Astrocyte (in vitro differentiated cells and primary cell): ENCODE results near the gene PTGER2. TPM values are rescaled to one million over a fixed set of nuclear protein-coding genes. Genes with fewer than 3 reads are reported as not detected.
A peak's percentile ranks its signal among the peaks of the same experiment; 100 is the strongest.

ENCODE experiments used
- DNase-seq: peaks from one replicate; pipeline ENCODE4 v3.0.0-alpha.2; 2010; ENCODE audit warnings: low read depth
- FAIRE-seq: peaks from 2 replicates; lab custom pipeline; 2011; peaks lifted over from hg19 to GRCh38; lab: Jason Lieb, UNC
- H2AFZ ChIP-seq: 2 replicates; pipeline ENCODE4 v1.6.0; 2012; ENCODE audit warnings: low read depth, low read length, inconsistent platforms
- H3K27ac ChIP-seq: 2 replicates; pipeline ENCODE4 v1.5.1; 2011; ENCODE audit warnings: low read depth, low read length, inconsistent platforms
- H3K27me3 ChIP-seq: 2 replicates; pipeline ENCODE4 v1.6.0; 2011; ENCODE audit warnings: low read length, inconsistent platforms; ENCODE audit not compliant: insufficient read depth
- H3K36me3 ChIP-seq: 2 replicates; pipeline ENCODE4 v1.5.1; 2011; ENCODE audit warnings: low read length, inconsistent platforms; ENCODE audit not compliant: insufficient read depth
- H3K4me1 ChIP-seq: 2 replicates; pipeline ENCODE4 v1.5.1; 2011; ENCODE audit warnings: low read length, inconsistent platforms; ENCODE audit not compliant: insufficient read depth
- H3K4me2 ChIP-seq: 2 replicates; pipeline ENCODE4 v1.6.0; 2012; ENCODE audit warnings: low read length, inconsistent platforms
- H3K4me3 ChIP-seq: 2 replicates; pipeline ENCODE4 v1.5.1; 2011; ENCODE audit warnings: low read depth, mild to moderate bottlenecking, low read length, inconsistent platforms; ENCODE audit not compliant: insufficient read depth
- H3K79me2 ChIP-seq: 2 replicates; pipeline ENCODE4 v1.6.0; 2012; ENCODE audit warnings: mild to moderate bottlenecking, low read length, inconsistent platforms; ENCODE audit not compliant: insufficient read depth
- H3K9ac ChIP-seq: 2 replicates; pipeline ENCODE4 v1.6.0; 2012; ENCODE audit warnings: mild to moderate bottlenecking, low read length, inconsistent platforms
- H3K9me3 ChIP-seq: 2 replicates; pipeline ENCODE4 v1.5.1; 2012; ENCODE audit warnings: low read depth, mild to moderate bottlenecking, low read length, inconsistent platforms; ENCODE audit not compliant: insufficient read depth
- H4K20me1 ChIP-seq: 2 replicates; pipeline ENCODE4 v1.6.0; 2012; ENCODE audit warnings: low read length, inconsistent platforms; ENCODE audit not compliant: insufficient read depth
- H3K27ac Mint-ChIP-seq: one replicate; pipeline ENCODE4 v1.8.0; 2021; ENCODE audit warnings: mild to moderate bottlenecking, mixed read lengths; ENCODE audit not compliant: unreplicated experiment
- H3K27me3 Mint-ChIP-seq: one replicate; pipeline ENCODE4 v1.8.0; 2021; ENCODE audit warnings: low read depth, mixed read lengths; ENCODE audit not compliant: unreplicated experiment
- H3K36me3 Mint-ChIP-seq: one replicate; pipeline ENCODE4 v1.8.0; 2021; ENCODE audit warnings: low read depth, mixed read lengths; ENCODE audit not compliant: unreplicated experiment
- H3K4me1 Mint-ChIP-seq: one replicate; pipeline ENCODE4 v1.8.0; 2021; ENCODE audit warnings: low read depth, mixed read lengths; ENCODE audit not compliant: unreplicated experiment
- H3K4me3 Mint-ChIP-seq: one replicate; pipeline ENCODE4 v1.8.0; 2021; ENCODE audit warnings: mild to moderate bottlenecking, moderate library complexity, mixed read lengths; ENCODE audit not compliant: unreplicated experiment
- H3K9me3 Mint-ChIP-seq: one replicate; pipeline ENCODE4 v1.8.0; 2021; ENCODE audit warnings: mild to moderate bottlenecking, mixed read lengths; ENCODE audit not compliant: unreplicated experiment
- CTCF ChIP-seq: IDR thresholded peaks from 2 replicates; pipeline ENCODE4 v1.5.1; 2011; ENCODE audit warnings: low read depth, mild to moderate bottlenecking, inconsistent platforms, low read length, moderate library complexity; ENCODE audit not compliant: insufficient read depth
- EZH2 ChIP-seq: IDR thresholded peaks from 2 replicates; pipeline ENCODE4 v1.6.1; 2012; ENCODE audit warnings: mild to moderate bottlenecking, low read length, inconsistent platforms; ENCODE audit not compliant: insufficient read depth
- total RNA-seq: library from RNA; stranded (reverse); gene quantifications from 2 replicates; pipeline ENCODE4 v1.2.1, GENCODE V29; 2021

PTGER2 gene
- total RNA-seq, 1 donor from 2014 or later: not detected

DNA sequence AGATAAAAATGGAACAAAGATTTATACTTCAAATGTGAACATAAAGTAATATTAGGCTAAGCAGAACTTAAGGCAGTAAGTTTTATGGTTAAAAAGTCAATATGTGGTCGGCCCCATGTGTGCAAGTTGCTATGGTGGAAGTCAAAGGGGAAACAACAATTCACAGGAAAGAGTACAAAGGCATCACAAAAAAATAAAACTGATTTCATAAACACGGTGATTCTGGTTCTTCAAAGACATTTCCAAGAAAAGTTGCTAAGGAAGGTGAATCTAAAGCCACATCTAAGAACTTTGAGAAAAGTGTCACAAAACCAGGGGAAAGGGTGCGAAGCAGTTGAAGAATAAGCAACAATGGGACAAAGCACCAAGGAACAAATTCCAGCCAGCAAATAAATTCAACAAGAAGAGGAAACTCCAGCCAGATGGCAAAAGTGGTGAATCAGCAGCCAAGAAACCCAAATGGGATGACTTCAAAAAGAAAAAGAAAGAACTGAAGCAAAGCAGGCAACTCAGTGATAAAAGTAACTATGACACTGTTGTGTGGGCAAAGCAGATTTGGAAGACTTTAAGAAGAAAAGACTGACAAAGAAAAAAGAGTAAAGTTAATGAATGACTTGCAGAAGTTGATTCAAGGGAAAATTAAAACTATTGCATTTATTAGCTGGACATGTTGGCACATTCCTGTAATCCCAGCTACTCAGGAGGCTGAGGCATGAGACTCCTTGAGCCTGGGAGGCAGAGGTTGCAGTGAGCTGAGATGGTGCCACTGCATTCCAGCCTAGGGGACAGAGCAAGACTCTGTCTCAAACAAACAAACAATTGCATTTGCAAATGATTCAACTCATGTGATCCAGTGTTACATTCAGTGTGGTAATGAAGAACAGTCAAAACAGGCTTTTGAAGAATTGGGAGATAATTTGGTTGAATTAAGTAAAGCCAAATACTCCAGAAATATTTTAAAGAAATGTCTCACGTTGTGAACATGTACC, 27.2 kb upstream of the PTGER2 start:
- Histone ChIP-seq H3K9me3 (no peaks in the 10 kb centered on the region), H3K36me3 (no peaks in the 10 kb centered on the region), H3K4me1 (no peaks in the 10 kb centered on the region), H4K20me1 (no peaks in the 10 kb centered on the region), H3K79me2 (no peaks in the 10 kb centered on the region), H3K4me3 (no peak overlapping the region), H3K9ac (no peak overlapping the region), H3K27me3 (peaks cover 4% of the 10 kb centered on the region), H3K27ac (no peak overlapping the region), H2AFZ (no peak overlapping the region), H3K4me2 (no peak overlapping the region)
- Mint-ChIP-seq H3K36me3 (no peaks in the 10 kb centered on the region), H3K27me3 (no peaks in the 10 kb centered on the region), H3K27ac (peak overlapping the region; percentile 8), H3K4me1 (peaks cover 9% of the 10 kb centered on the region), H3K9me3 (no peaks in the 10 kb centered on the region), H3K4me3 (no peak overlapping the region)
- DNase-seq (peak; percentile 5), FAIRE-seq (no peak)
- TF ChIP-seq CTCF: no peak
- no peak for TF ChIP-seq EZH2

- Histone ChIP-seq H3K4me1 (no peaks in the 10 kb centered on the region), H3K36me3 (no peaks in the 10 kb centered on the region), H2AFZ (no peak overlapping the region), H3K27me3 (peaks cover 3% of the 10 kb centered on the region), H3K27ac (no peak overlapping the region), H3K9me3 (no peaks in the 10 kb centered on the region), H3K9ac (no peak overlapping the region), H3K79me2 (no peaks in the 10 kb centered on the region), H3K4me2 (no peak overlapping the region), H3K4me3 (no peak overlapping the region), H4K20me1 (no peaks in the 10 kb centered on the region)
- no peak overlapping the region for H3K4me3 Mint-ChIP-seq
- H3K36me3 Mint-ChIP-seq: no peaks in the 10 kb centered on the region
- TF ChIP-seq CTCF (no peak), EZH2 (no peak)
- H3K4me1 Mint-ChIP-seq: no peaks in the 10 kb centered on the region
- peaks cover 9% of the 10 kb centered on the region for H3K27me3 Mint-ChIP-seq
- DNase-seq (no peak), FAIRE-seq (no peak)
- H3K27ac Mint-ChIP-seq: no peak overlapping the region
- H3K9me3 Mint-ChIP-seq: no peaks in the 10 kb centered on the region
Measured at GRCh38 chr14:52296378-52296777, 17.7 kb upstream of the PTGER2 start.

DNA sequence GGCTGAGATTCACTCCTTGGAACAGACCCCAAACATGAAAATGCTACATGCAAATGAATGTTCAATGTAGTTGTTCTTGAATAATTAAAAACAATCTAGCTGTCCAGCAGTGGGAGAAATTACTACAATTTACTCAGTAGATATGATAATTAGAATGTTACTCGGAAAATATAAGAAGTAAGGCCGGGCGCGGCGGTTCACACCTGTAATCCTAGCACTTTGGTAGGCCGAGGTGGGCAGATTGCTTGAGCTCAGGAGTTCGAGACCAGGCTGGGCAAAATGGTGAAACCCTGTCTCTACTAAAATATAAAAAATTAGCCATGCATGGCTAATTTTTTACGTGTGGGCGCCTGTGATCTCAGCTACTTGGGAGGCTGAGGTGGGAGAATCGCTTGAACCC, 15.3 kb upstream of the PTGER2 start:
- DNase-seq (no peak), FAIRE-seq (no peak)
- Mint-ChIP-seq H3K27me3 (peaks cover 16% of the 10 kb centered on the region), H3K36me3 (no peaks in the 10 kb centered on the region), H3K27ac (no peak overlapping the region), H3K4me1 (no peaks in the 10 kb centered on the region), H3K9me3 (peaks cover 3% of the 10 kb centered on the region), H3K4me3 (no peak overlapping the region)
- Histone ChIP-seq H4K20me1 (no peaks in the 10 kb centered on the region), H3K36me3 (no peaks in the 10 kb centered on the region), H3K4me1 (no peaks in the 10 kb centered on the region), H3K79me2 (no peaks in the 10 kb centered on the region), H3K9ac (no peak overlapping the region), H3K27ac (no peak overlapping the region), H3K4me3 (no peak overlapping the region), H2AFZ (no peak overlapping the region), H3K27me3 (peaks cover 3% of the 10 kb centered on the region), H3K4me2 (no peak overlapping the region), H3K9me3 (no peaks in the 10 kb centered on the region)
- TF ChIP-seq EZH2: no peak
- TF ChIP-seq CTCF: no peak
